Measurements from ENCODE around the gene OGN. TPM values are rescaled to one million over a fixed set of nuclear protein-coding genes. Genes with fewer than 3 reads are reported as not detected.

Gene OGN
- total and polyA plus RNA-seq, 2 of the 4 experiments (the other 2 are of a cell fraction) = under 0.01 to 0.10 TPM

GRCh38 chr9:92369075-92369474 lies 35.3 kb downstream of the OGN start:
- Histone ChIP-seq H2AK5ac (ENCODE audit: low read depth, low read length) (no peak overlapping the region), H3K14ac (replicated peaks; ENCODE audit: low read depth, low read length) (no peak overlapping the region), H4K5ac (ENCODE audit: low read depth, low read length) (no peak overlapping the region), H2BK120ac (ENCODE audit: low read depth, low read length) (no peak overlapping the region), H3K9me3 (ENCODE audit: control insufficient read depth, insufficient read depth, low read length) (no peaks in the 10 kb centered on the region), H3K56ac (ENCODE audit: extremely low read depth, insufficient read depth, low read length) (no peak overlapping the region), H3K18ac (ENCODE audit: low read depth, low read length) (no peak overlapping the region), H3K9ac (ENCODE audit: low read depth, low read length) (no peak overlapping the region), H3K23ac (ENCODE audit: low read depth, low read length) (no peak overlapping the region), H3K79me1 (ENCODE audit: low read depth in 1 of 2, low read length in 2 of 2) (no peaks in the 10 kb centered on the region), H2BK5ac (ENCODE audit: low read depth, low read length, poor library complexity, severe bottlenecking) (no peak overlapping the region), H4K8ac (ENCODE audit: low read depth in 2 of 2, low read length in 2 of 2) (no peak overlapping the region), H4K91ac (ENCODE audit: insufficient read depth, low read depth, low read length) (no peak overlapping the region), H3K27me3 (ENCODE audit: control insufficient read depth, insufficient read depth, low read length) (no peaks in the 10 kb centered on the region), H3K27ac (ENCODE audit: insufficient read depth, low read length) (no peak overlapping the region), H2AK9ac (replicated peaks; ENCODE audit: low read depth, low read length, poor library complexity) (no peak overlapping the region), H3K4me3 (ENCODE audit: insufficient read depth, low read depth, low read length) (no peak overlapping the region), H3K4ac (ENCODE audit: low read depth, low read length) (no peak overlapping the region), H3K4me2 (ENCODE audit: low read depth, low read length) (no peak overlapping the region), H4K20me1 (ENCODE audit: insufficient read depth, low read length) (no peaks in the 10 kb centered on the region), H3K4me1 (ENCODE audit: control insufficient read depth, insufficient read depth, low read length) (no peaks in the 10 kb centered on the region), H3K36me3 (ENCODE audit: control insufficient read depth, insufficient read depth, low read length) (no peaks in the 10 kb centered on the region), H2BK15ac (ENCODE audit: low read depth, low read length) (no peak overlapping the region), H2BK20ac (ENCODE audit: low read depth, low read length) (no peak overlapping the region), H3K9me1 (ENCODE audit: insufficient read depth, low read length) (no peaks in the 10 kb centered on the region), H2AFZ (replicated peaks; ENCODE audit: low read length, poor library complexity) (no peak overlapping the region)
- no TSS peak for BruUV-seq (replicated peaks)
- intact Hi-C loops (cut with micrococcal nuclease) = no loop called here
- CTCF ChIA-PET = no interaction called here
- no peak for DNase-seq
- in situ Hi-C loops (cut with MboI; ENCODE audit: low sequenced_read_pairs) = no loop called here
- POLR2A ChIA-PET (ENCODE audit: unreplicated experiment) = no interaction called here
- dilution Hi-C loops (cut with HindIII; ENCODE audit: low sequenced_read_pairs, unreplicated experiment) = no loop called here
- TF ChIP-seq, protein P1, sequence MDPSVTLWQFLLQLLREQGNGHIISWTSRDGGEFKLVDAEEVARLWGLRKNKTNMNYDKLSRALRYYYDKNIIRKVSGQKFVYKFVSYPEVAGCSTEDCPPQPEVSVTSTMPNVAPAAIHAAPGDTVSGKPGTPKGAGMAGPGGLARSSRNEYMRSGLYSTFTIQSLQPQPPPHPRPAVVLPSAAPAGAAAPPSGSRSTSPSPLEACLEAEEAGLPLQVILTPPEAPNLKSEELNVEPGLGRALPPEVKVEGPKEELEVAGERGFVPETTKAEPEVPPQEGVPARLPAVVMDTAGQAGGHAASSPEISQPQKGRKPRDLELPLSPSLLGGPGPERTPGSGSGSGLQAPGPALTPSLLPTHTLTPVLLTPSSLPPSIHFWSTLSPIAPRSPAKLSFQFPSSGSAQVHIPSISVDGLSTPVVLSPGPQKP (IDR thresholded peaks at IDR 0.05; ENCODE audit: borderline replicate concordance, low read depth, low read length) = no peak
- TF ChIP-seq BHLHE40 (IDR thresholded peaks at IDR 0.05; ENCODE audit: low read depth, low read length) = no peak
- no peak for TF ChIP-seq CEBPB (IDR thresholded peaks at IDR 0.05; ENCODE audit: low read depth, low read length)
- TF ChIP-seq, protein P2, sequence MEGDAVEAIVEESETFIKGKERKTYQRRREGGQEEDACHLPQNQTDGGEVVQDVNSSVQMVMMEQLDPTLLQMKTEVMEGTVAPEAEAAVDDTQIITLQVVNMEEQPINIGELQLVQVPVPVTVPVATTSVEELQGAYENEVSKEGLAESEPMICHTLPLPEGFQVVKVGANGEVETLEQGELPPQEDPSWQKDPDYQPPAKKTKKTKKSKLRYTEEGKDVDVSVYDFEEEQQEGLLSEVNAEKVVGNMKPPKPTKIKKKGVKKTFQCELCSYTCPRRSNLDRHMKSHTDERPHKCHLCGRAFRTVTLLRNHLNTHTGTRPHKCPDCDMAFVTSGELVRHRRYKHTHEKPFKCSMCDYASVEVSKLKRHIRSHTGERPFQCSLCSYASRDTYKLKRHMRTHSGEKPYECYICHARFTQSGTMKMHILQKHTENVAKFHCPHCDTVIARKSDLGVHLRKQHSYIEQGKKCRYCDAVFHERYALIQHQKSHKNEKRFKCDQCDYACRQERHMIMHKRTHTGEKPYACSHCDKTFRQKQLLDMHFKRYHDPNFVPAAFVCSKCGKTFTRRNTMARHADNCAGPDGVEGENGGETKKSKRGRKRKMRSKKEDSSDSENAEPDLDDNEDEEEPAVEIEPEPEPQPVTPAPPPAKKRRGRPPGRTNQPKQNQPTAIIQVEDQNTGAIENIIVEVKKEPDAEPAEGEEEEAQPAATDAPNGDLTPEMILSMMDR (conservative IDR thresholded peaks at IDR 0.05; ENCODE audit: low read depth, low read length) = no peak
- TF ChIP-seq, protein P3, sequence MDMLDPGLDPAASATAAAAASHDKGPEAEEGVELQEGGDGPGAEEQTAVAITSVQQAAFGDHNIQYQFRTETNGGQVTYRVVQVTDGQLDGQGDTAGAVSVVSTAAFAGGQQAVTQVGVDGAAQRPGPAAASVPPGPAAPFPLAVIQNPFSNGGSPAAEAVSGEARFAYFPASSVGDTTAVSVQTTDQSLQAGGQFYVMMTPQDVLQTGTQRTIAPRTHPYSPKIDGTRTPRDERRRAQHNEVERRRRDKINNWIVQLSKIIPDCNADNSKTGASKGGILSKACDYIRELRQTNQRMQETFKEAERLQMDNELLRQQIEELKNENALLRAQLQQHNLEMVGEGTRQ (IDR thresholded peaks at IDR 0.05; ENCODE audit: low read depth, low read length) = no peak
- no peak for TF ChIP-seq MAFK (IDR thresholded peaks at IDR 0.05; ENCODE audit: low read depth, low read length)
- no peak for TF ChIP-seq MAZ (IDR thresholded peaks at IDR 0.05; ENCODE audit: borderline replicate concordance, low read depth, low read length)
- no peak for TF ChIP-seq NFE2L2 (IDR thresholded peaks at IDR 0.05; ENCODE audit: low read depth, low read length)
- TF ChIP-seq FOS (IDR thresholded peaks at IDR 0.05; ENCODE audit: low read depth, low read length) = no peak
- TF ChIP-seq RFX5 (IDR thresholded peaks at IDR 0.05; ENCODE audit: low read depth, low read length) = no peak
- no peak for TF ChIP-seq CHD1 (IDR thresholded peaks at IDR 0.05; ENCODE audit: low read depth, low read length)
- TF ChIP-seq RAD21 (IDR thresholded peaks at IDR 0.05; ENCODE audit: low read length) = no peak
- no peak for TF ChIP-seq RCOR1 (IDR thresholded peaks at IDR 0.05; ENCODE audit: insufficient replicate concordance, low read length)
- no peak for TF ChIP-seq MXI1 (IDR thresholded peaks at IDR 0.05; ENCODE audit: borderline replicate concordance, low read depth, low read length)
- TF ChIP-seq POLR2A (IDR thresholded peaks at IDR 0.05; ENCODE audit: low read depth, low read length) = no peak
- TF ChIP-seq SMC3 (IDR thresholded peaks at IDR 0.05; ENCODE audit: low read depth, low read length) = no peak
- no peak for ATAC-seq (ENCODE audit: low read depth)
- 60% methylated on average over 1 of the region's 2 CpGs; no CpG with 5 or more reads in 1 of the 2 experiments for WGBS, 2 experiments (ENCODE audit: extremely low coverage in 2 of 2, insufficient read length in 1 of 2)
